SK-N-SH treated with all-trans-retinoic acid at 6 μM for 48 hours (cell line): ENCODE results near the gene PCIF1.

ENCODE experiments used
- ATAC-seq: fragments of 200-7000 bp; cut with Tn5 transposase; 3 replicates; pipeline ENCODE4 v1.9.1; 2020; ENCODE audit warnings: mild to moderate bottlenecking, moderate library complexity
- ARNTL ChIP-seq: fragments of 450-650 bp; formaldehyde crosslinking; IDR thresholded peaks from 2 replicates; pipeline ENCODE4 v1.5.0; 2020; ENCODE audit warnings: low read depth, mild to moderate bottlenecking, moderate library complexity, borderline replicate concordance
- BACH2 ChIP-seq: fragments of 250-450 bp; sonication (Bioruptor Pico); IDR thresholded peaks from 2 replicates; pipeline ENCODE4 v1.9.0; 2021; ENCODE audit warnings: mild to moderate bottlenecking, borderline replicate concordance
- CSDC2 ChIP-seq: fragments of 250-450 bp; sonication (Bioruptor Pico); IDR thresholded peaks from 2 replicates; pipeline ENCODE4 v1.5.0; 2020; ENCODE audit warnings: mild to moderate bottlenecking, moderate library complexity
- ESRRG ChIP-seq: fragments of 250-450 bp; sonication (Bioruptor Pico); IDR thresholded peaks from 2 replicates; pipeline ENCODE4 v1.6.1; 2021; ENCODE audit warnings: mild to moderate bottlenecking
- GLIS3 ChIP-seq: fragments of 250-450 bp; sonication (Bioruptor Pico); IDR thresholded peaks from 2 replicates; pipeline ENCODE4 v1.5.0; 2020; ENCODE audit warnings: mild to moderate bottlenecking, moderate library complexity
- ISL1 ChIP-seq: fragments of 250-450 bp; sonication (Bioruptor Pico); IDR thresholded peaks from 2 replicates; pipeline ENCODE4 v2.1.2; 2022; ENCODE audit warnings: mild to moderate bottlenecking, moderate library complexity
- OSR1 ChIP-seq: fragments of 250-450 bp; sonication (Bioruptor Pico); IDR thresholded peaks from 2 replicates; pipeline ENCODE4 v1.8.0; 2022; ENCODE audit warnings: moderate library complexity, mild to moderate bottlenecking, inconsistent platforms
- RARB ChIP-seq: fragments of 250-450 bp; sonication (Bioruptor Pico); IDR thresholded peaks from 2 replicates; pipeline ENCODE4 v1.8.0; 2021; ENCODE audit warnings: mild to moderate bottlenecking, moderate library complexity
- SNAI2 ChIP-seq: fragments of 250-450 bp; sonication (Bioruptor Pico); IDR thresholded peaks from 2 replicates; pipeline ENCODE4 v1.5.0; 2020; ENCODE audit warnings: mild to moderate bottlenecking, moderate library complexity
- TCF4 ChIP-seq: fragments of 250-450 bp; sonication (Bioruptor Pico); IDR thresholded peaks from 2 replicates; pipeline ENCODE4 v1.8.0; 2021; ENCODE audit warnings: mild to moderate bottlenecking, moderate library complexity, borderline replicate concordance
- ZC3H10 ChIP-seq: fragments of 250-450 bp; sonication (Bioruptor Pico); IDR thresholded peaks from 2 replicates; pipeline ENCODE4 v1.5.1; 2021; ENCODE audit warnings: mild to moderate bottlenecking, moderate library complexity
- ZFP30 ChIP-seq: fragments of 450-650 bp; formaldehyde crosslinking; IDR thresholded peaks from 2 replicates; pipeline ENCODE4 v1.5.0; 2022; ENCODE audit warnings: mild to moderate bottlenecking, moderate library complexity
- ZNF565 ChIP-seq: fragments of 450-650 bp; formaldehyde crosslinking; conservative IDR thresholded peaks from 2 replicates; pipeline ENCODE4 v1.5.0; 2020; ENCODE audit warnings: low read depth, mild to moderate bottlenecking, moderate library complexity
- ZNF8 ChIP-seq: fragments of 450-650 bp; formaldehyde crosslinking; IDR thresholded peaks from 2 replicates; pipeline ENCODE4 v1.5.0; 2020; ENCODE audit warnings: mild to moderate bottlenecking, moderate library complexity
- TF ChIP-seq, protein P1 (sequence below): fragments of 250-450 bp; sonication (Bioruptor Pico); IDR thresholded peaks from 2 replicates; pipeline ENCODE4 v1.5.1; 2021; ENCODE audit warnings: mild to moderate bottlenecking, moderate library complexity
- TF ChIP-seq, protein P2 (sequence below): fragments of 250-450 bp; sonication (Bioruptor Pico); IDR thresholded peaks from 2 replicates; pipeline ENCODE4 v1.5.1; 2020; ENCODE audit warnings: low read depth, mild to moderate bottlenecking, moderate library complexity
- TF ChIP-seq, protein P3 (sequence below): fragments of 250-450 bp; sonication (Bioruptor Pico); IDR thresholded peaks from 2 replicates; pipeline ENCODE4 v1.5.0; 2020; ENCODE audit warnings: mild to moderate bottlenecking, moderate library complexity
- TF ChIP-seq, protein P4 (sequence below): fragments of 250-450 bp; sonication (Bioruptor Pico); IDR thresholded peaks from 2 replicates; pipeline ENCODE4 v1.8.0; 2021; ENCODE audit warnings: low read depth, mild to moderate bottlenecking, moderate library complexity, borderline replicate concordance
- TF ChIP-seq, protein P5 (sequence below): fragments of 250-450 bp; sonication (Bioruptor Pico); IDR thresholded peaks from 2 replicates; pipeline ENCODE4 v1.8.0; 2020; ENCODE audit warnings: mild to moderate bottlenecking, moderate library complexity, borderline replicate concordance

The PCIF1 gene

DNA sequence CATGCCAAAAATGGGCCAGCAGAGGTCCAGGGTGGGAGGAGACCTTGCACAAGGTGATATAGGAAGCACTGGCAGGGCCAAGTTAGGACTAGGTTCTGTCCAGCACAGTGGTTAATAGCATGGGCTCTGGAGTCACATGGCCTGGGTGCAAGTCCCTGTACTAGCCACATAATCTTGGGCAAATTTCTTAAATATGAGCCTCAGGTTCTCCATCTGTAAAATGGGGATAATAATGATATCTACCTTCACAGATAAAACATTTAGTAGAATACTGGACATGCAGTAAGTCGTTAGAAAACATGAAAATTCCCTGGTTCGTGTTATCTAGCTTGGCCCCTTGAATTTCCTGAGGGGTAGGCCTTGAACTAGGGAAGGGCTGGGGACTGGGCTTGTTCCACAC, 37.2 kb upstream of the PCIF1 start (continued):
- TF ChIP-seq, protein P1, sequence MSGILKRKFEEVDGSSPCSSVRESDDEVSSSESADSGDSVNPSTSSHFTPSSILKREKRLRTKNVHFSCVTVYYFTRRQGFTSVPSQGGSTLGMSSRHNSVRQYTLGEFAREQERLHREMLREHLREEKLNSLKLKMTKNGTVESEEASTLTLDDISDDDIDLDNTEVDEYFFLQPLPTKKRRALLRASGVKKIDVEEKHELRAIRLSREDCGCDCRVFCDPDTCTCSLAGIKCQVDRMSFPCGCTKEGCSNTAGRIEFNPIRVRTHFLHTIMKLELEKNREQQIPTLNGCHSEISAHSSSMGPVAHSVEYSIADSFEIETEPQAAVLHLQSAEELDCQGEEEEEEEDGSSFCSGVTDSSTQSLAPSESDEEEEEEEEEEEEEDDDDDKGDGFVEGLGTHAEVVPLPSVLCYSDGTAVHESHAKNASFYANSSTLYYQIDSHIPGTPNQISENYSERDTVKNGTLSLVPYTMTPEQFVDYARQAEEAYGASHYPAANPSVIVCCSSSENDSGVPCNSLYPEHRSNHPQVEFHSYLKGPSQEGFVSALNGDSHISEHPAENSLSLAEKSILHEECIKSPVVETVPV = no peak
- TF ChIP-seq SNAI2 (no peak), GLIS3 (CRISPR knock-in tag) (no peak)

DNA sequence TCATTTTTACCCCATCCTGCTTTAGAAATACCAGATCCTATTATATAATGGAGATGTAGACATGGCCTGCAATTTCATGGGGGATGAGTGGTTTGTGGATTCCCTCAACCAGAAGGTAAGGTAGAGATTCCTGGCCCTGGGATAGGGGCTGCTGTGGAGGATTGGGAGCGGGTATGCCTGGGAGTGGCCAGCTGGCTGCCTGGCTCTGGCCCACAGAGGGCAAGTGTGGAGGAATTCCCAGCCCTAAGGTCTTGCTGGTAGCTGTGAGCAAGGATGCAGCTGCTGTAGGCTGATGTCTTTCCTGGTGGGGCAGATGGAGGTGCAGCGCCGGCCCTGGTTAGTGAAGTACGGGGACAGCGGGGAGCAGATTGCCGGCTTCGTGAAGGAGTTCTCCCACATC, 36.8 kb upstream of the PCIF1 start:
- no peak for ATAC-seq
- TF ChIP-seq ZNF8 (CRISPR knock-in tag) (no peak), RARB (CRISPR knock-in tag) (no peak), SNAI2 (no peak), ZFP30 (CRISPR knock-in tag) (no peak), OSR1 (CRISPR knock-in tag) (no peak), BACH2 (CRISPR knock-in tag) (no peak), ZC3H10 (no peak), ZNF565 (CRISPR knock-in tag) (no peak), CSDC2 (CRISPR knock-in tag) (no peak)
- TF ChIP-seq, protein P2, sequence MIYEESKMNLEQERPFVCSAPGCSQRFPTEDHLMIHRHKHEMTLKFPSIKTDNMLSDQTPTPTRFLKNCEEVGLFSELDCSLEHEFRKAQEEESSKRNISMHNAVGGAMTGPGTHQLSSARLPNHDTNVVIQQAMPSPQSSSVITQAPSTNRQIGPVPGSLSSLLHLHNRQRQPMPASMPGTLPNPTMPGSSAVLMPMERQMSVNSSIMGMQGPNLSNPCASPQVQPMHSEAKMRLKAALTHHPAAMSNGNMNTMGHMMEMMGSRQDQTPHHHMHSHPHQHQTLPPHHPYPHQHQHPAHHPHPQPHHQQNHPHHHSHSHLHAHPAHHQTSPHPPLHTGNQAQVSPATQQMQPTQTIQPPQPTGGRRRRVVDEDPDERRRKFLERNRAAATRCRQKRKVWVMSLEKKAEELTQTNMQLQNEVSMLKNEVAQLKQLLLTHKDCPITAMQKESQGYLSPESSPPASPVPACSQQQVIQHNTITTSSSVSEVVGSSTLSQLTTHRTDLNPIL (CRISPR knock-in tag) = no peak
- TF ChIP-seq, protein P3, sequence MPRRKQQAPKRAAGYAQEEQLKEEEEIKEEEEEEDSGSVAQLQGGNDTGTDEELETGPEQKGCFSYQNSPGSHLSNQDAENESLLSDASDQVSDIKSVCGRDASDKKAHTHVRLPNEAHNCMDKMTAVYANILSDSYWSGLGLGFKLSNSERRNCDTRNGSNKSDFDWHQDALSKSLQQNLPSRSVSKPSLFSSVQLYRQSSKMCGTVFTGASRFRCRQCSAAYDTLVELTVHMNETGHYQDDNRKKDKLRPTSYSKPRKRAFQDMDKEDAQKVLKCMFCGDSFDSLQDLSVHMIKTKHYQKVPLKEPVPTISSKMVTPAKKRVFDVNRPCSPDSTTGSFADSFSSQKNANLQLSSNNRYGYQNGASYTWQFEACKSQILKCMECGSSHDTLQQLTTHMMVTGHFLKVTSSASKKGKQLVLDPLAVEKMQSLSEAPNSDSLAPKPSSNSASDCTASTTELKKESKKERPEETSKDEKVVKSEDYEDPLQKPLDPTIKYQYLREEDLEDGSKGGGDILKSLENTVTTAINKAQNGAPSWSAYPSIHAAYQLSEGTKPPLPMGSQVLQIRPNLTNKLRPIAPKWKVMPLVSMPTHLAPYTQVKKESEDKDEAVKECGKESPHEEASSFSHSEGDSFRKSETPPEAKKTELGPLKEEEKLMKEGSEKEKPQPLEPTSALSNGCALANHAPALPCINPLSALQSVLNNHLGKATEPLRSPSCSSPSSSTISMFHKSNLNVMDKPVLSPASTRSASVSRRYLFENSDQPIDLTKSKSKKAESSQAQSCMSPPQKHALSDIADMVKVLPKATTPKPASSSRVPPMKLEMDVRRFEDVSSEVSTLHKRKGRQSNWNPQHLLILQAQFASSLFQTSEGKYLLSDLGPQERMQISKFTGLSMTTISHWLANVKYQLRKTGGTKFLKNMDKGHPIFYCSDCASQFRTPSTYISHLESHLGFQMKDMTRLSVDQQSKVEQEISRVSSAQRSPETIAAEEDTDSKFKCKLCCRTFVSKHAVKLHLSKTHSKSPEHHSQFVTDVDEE = no peak
- TF ChIP-seq, protein P4, sequence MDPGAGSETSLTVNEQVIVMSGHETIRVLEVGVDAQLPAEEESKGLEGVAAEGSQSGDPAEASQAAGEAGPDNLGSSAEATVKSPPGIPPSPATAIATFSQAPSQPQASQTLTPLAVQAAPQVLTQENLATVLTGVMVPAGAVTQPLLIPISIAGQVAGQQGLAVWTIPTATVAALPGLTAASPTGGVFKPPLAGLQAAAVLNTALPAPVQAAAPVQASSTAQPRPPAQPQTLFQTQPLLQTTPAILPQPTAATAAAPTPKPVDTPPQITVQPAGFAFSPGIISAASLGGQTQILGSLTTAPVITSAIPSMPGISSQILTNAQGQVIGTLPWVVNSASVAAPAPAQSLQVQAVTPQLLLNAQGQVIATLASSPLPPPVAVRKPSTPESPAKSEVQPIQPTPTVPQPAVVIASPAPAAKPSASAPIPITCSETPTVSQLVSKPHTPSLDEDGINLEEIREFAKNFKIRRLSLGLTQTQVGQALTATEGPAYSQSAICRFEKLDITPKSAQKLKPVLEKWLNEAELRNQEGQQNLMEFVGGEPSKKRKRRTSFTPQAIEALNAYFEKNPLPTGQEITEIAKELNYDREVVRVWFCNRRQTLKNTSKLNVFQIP = no peak
- TF ChIP-seq, protein P1 = no peak
- TF ChIP-seq, protein P5, sequence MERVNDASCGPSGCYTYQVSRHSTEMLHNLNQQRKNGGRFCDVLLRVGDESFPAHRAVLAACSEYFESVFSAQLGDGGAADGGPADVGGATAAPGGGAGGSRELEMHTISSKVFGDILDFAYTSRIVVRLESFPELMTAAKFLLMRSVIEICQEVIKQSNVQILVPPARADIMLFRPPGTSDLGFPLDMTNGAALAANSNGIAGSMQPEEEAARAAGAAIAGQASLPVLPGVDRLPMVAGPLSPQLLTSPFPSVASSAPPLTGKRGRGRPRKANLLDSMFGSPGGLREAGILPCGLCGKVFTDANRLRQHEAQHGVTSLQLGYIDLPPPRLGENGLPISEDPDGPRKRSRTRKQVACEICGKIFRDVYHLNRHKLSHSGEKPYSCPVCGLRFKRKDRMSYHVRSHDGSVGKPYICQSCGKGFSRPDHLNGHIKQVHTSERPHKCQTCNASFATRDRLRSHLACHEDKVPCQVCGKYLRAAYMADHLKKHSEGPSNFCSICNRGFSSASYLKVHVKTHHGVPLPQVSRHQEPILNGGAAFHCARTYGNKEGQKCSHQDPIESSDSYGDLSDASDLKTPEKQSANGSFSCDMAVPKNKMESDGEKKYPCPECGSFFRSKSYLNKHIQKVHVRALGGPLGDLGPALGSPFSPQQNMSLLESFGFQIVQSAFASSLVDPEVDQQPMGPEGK = no peak
- TF ChIP-seq, all 23 proteins: peak for 0

DNA sequence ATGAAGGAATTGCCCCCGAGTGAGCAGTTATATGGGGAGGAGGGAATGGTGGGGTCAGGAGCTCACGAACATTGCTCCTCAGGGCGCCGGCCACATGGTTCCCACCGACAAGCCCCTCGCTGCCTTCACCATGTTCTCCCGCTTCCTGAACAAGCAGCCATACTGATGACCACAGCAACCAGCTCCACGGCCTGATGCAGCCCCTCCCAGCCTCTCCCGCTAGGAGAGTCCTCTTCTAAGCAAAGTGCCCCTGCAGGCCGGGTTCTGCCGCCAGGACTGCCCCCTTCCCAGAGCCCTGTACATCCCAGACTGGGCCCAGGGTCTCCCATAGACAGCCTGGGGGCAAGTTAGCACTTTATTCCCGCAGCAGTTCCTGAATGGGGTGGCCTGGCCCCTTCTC, 36.2 kb upstream of the PCIF1 start:
- ATAC-seq = no peak
- no peak for TF ChIP-seq GLIS3 (CRISPR knock-in tag)
- TF ChIP-seq RARB (CRISPR knock-in tag) = no peak
- TF ChIP-seq ZNF8 (CRISPR knock-in tag) = no peak
- TF ChIP-seq, protein P3 = no peak
- TF ChIP-seq SNAI2 = no peak
- TF ChIP-seq TCF4 (CRISPR knock-in tag) = no peak
- no peak for TF ChIP-seq ISL1 (CRISPR knock-in tag)
- TF ChIP-seq ARNTL (CRISPR knock-in tag) = no peak
- TF ChIP-seq BACH2 (CRISPR knock-in tag) = no peak
- TF ChIP-seq, protein P2 (CRISPR knock-in tag) = no peak
- TF ChIP-seq, protein P1 = no peak
- no peak for TF ChIP-seq ESRRG (CRISPR knock-in tag)
